ENCODE data around the gene FST. TPM values are rescaled to one million over a fixed set of nuclear protein-coding genes. Genes with fewer than 3 reads are reported as not detected.

Gene FST
- total RNA-seq, result 175 and 189 TPM in 2 replicates

GRCh38 chr5:53480416-53481158 lies at the start of gene FST:
TSS of gene FST (plus strand) at chr5:53480629. CDS start at chr5:53480792, 163 bp downstream.

Other genes starting within 250 kb of the FST start
- gene NDUFS4, start 80.0 kb downstream of the FST start, total RNA-seq, result 70.5 and 76.0 TPM in 2 replicates